ENCODE data around the gene SLC17A8.

GRCh38 chr12:100388382-100388781, 31.5 kb downstream of the SLC17A8 start:
- TF ChIP-seq MAX (IDR thresholded peaks at IDR 0.05; ENCODE audit: insufficient read depth, insufficient read length): no peak
- TF ChIP-seq POLR2AphosphoS5 (IDR thresholded peaks at IDR 0.05; ENCODE audit: insufficient read depth, low read depth, low read length): no peak

Measured in endothelial cell of umbilical vein (primary cell).